Stimulated activated CD8-positive, alpha-beta memory T cell treated with anti-CD3 and anti-CD28 coated beads, Interleukin-4, amount 100 ng/mL, for 24 hours (primary cell): ENCODE results near the gene BACH2.

Source experiments
- DNase-seq: peaks from one replicate; pipeline ENCODE4 v3.0.0-alpha.2; 2020; ENCODE audit warnings: low read depth

Gene BACH2

DNA sequence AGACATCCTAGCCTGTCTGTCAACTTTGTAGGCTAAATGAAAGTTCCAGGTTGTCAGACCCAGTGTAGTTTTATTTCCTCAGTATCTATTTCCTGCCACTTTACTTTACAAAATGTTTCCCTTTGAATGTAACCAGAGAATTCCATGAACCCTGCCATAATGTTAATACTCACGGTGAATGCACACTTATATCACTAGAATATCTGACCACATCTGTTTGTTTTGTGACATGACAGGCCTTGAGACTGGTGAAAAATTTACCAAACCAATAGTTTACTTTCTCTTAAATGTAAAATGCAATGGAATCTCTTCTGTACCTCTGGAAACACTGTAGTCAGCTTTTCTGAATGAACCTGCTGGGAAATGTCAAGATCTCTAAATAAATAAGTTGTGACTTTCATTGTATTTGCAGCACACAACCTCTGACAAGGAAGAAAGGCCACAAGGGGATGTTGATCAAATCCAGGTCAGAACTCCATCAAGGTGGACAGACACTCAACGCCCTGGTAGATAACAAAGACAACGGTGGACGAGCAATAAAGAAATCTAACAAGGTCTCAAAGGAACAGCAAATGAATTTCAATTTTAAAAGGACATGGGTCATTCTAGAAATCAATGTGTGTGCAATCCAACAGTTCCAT, 59.2 kb downstream of the BACH2 start:
- no peak for DNase-seq

- DNase-seq = peak; percentile 56
These were observed 62.6 kb downstream of the BACH2 start for GRCh38 chr6:90233994-90234393.

DNA sequence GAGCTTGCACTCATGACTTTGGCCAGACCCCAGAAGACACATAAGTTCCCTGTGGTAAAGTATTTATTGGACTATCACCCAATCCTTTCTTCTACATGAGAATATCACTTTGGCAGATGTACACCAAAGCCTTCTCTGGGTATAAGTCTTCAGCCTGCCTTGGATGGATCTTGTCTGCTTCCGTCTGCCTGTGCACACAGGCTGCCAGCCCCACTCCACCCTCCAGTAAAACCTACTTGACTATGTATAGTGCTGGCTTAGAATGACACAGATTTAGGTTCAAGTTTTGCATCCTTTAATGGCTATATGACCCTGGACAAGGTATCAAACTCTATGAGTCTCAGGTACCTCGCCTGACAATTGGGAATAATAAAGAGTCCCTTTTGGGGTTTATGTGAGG, 63.4 kb downstream of the BACH2 start:
- no peak for DNase-seq

- DNase-seq = no peak
These were observed 64.8 kb downstream of the BACH2 start for GRCh38 chr6:90231798-90232197.

GRCh38 chr6:90231308-90231707, 65.3 kb downstream of the BACH2 start:
- no peak for DNase-seq

GRCh38 chr6:90230548-90231215, 66.0 kb downstream of the BACH2 start:
- no peak for DNase-seq

- DNase-seq = no peak
These were observed 67.2 kb downstream of the BACH2 start for GRCh38 chr6:90229331-90230010.

GRCh38 chr6:90227673-90228072, 69.0 kb downstream of the BACH2 start:
- DNase-seq = no peak

DNA sequence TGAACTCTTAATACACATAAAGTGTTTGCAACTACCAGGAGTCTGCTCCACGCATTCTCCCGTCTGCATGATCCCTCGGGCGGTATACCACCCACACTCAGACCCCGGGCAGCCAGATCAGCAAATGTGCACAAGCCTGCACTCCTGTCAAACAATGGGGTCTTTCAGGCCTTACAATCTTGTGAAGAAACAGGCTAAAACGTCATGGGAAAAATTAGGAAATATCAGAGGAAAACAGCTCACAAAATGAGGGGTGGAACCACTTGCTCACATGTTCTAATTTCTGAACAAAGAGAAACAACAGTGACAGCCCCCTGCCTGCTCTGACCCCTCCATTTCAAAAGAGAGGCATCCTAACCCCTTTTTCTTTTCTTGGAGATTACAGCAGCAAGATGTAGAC, 69.4 kb downstream of the BACH2 start:
- no peak for DNase-seq

DNA sequence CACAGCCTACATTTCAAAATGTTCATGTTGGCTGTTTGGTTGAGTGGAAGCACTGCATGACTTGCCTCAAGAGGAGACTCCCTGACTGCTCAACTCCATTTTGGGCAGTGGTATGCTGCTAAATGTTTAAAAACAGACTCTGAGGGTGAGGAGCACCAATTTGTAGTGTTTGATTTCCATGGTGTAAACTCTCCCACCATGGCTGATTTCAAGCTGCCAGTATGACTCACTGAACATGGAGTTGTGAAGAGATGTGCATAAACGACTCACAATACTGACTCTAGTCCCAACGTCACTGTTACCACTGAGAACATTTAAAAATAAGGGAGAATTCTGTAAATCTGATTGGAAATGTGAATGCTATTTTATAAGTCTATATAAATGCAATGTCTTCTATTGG, 70.4 kb downstream of the BACH2 start:
- no peak for DNase-seq

GRCh38 chr6:90224196-90224595, 72.4 kb downstream of the BACH2 start:
- DNase-seq = no peak

DNA sequence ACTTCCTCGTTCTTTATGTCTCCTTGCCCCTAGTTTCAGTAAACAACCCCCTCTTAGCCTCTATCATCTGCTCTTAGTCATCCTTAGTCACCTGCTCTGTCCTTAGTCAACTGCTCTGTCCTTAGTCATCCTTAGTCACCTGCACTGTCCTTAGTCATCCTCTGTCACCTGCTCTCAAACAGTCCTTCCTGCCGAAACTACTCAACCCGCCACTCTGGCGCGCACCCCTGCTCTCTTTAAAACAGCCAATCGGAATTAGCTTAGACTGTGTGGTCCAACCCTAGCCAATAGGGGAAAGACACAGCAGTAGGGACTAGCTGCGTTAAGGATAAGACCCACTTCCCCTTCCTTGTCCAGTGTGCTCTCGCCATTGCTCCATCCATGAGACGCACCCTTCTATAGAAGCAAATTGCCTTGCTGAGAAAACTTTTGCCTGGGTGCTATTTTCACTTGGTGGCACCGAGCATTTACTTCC, 73.9 kb downstream of the BACH2 start:
- no peak for DNase-seq

DNA sequence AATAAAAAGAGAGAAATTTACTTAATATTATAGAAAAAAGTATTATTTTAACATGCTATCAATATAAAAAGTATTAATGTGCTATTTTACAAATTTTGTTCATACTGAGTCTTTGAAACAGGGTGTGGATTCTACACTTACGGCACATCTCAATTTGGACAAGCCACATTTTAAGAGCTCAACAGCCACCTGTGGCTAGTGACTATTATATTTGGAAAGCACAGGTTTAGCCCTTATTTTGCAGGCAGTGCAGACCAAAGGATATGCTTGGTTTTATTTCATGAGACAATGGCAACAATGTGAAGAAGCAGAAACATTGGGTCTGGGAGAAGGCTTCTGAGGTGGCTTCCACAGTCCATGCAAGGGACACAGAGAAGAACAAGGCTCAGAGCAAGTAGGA, 74.6 kb downstream of the BACH2 start:
- no peak for DNase-seq

GRCh38 chr6:90221403-90221802, 75.2 kb downstream of the BACH2 start:
- DNase-seq = no peak

DNA sequence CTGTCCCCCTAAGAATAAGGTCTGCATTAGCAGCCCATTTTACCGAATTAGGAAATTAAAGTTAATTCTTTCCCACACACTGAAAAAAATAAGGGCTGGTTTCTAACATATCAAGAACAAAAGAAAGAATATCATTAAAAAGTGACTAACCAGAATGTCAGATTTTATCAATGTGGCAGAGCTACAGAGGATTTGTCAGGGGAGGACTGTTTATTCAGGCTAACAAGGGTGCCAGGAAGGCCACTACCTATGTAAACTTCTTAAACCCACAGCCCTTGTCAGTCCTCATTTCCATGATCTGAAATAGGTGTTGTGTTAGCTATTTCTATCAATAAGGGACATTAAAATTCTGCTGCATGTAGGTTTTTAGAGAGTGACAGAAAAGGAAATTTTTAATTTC, 76.4 kb downstream of the BACH2 start:
- DNase-seq = no peak

GRCh38 chr6:90219209-90219985, 77.2 kb downstream of the BACH2 start:
- no peak for DNase-seq

- no peak for DNase-seq
These were observed 77.8 kb downstream of the BACH2 start for GRCh38 chr6:90218959-90219208.

DNA sequence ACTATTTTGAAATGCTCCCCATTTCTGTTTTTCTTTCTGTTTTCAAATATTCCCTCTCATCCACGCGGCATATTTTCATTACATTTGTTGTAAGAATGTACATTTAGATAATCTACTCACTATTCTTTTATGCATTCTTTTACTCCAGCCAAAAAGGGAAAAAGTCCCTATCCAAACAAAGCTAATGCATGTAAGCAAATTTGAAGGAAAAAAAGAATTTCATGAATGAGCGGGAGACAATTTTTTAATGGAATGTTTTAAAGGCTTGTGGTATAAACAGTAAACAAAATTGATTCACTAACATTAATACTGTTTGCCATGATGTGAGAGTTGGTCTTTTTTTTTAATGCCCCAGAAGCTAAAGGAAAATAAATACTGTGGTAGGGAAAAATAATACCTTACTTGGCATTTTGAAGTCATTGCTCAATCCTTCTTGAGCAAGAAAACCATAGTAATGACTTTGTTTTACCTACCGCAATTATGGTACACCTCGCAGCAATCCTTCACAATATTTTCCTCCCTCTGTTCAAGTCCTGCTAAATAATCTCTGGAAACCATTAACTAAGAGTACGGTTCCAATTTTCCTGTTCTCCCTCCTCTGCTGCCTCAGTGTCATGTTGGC, 79.0 kb downstream of the BACH2 start:
- DNase-seq = no peak

DNA sequence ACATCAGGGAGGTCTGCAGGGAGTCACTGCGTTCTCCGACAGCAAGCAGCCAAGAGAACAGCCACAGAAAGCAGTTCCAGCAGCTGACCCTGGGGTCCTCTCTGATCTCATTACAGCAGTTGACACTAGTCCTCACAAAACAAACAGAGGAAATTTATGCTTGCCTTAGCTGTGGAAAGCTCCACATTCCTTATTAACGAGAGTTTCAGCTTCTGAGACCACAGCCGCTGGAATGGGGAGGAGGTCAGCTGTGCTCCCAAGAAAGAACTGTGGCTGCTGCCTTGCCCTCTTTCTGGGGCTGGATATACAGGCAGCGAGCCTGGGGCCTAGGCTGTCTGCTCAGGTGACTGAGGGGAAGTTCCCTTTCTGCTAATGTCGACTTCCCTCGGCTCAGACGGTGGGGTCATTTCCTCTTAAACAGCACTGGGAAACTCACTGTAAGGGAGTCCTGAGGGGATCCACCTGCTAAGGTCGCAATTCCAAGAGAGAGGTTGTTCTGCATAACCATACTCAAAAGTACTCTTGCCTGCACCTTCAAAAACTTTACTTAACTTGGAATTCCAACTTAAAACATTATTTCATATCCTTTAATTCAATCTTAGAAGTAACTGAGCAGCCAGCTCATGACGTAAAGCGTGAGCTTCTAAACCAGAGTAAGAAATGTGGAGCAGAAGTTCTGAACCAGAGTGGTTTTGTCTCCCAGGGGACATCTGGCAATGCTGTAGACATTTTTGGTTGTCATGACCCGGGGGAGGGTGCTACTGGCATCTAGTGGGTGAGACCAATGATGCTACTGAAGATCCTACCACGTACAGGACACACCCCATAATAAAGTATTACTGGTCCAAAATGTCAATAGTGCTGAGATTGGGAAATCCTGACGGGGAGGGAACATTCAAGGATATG, 80.3 kb downstream of the BACH2 start:
- DNase-seq = no peak

DNA sequence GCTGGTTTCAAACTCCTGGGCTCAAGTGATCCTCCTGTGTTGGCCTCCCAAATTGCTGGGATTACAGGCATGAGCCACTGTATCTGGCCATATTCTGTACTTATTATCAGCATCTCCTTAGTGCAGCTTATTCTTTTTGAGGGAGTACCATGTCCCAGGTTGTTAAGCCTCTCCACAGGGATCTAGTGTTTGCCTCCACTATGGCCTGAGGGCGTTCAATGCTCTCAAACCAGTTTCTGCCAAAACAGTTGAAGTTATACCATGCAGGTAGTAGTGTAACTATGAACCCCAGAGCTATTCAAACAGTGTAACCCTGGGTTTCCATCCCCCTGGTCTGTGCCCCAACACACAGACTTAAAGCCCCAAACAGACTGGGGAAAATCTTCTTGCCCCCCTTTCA, 81.7 kb downstream of the BACH2 start:
- DNase-seq = no peak

GRCh38 chr6:90214461-90214860, 82.2 kb downstream of the BACH2 start:
- no peak for DNase-seq
